IMR-90 (cell line): Measurements from ENCODE around the gene SYNE2. TPM values are rescaled to one million over a fixed set of nuclear protein-coding genes. Genes with fewer than 3 reads are reported as not detected.

Source experiments
- ATAC-seq: fragments of 200-7000 bp; cut with Tn5 transposase; 2 replicates; pipeline ENCODE4 v1.9.1; 2020; ENCODE audit warnings: low read depth, mild to moderate bottlenecking, moderate library complexity
- BruUV-seq: library from RNA; stranded (reverse); fragments of 400-500 nt; replicated peaks from 2 replicates; lab custom pipeline; 2021; lab: Mats Ljungman, UMichigan
- CTCF ChIA-PET: fragments of 300-600 bp; formaldehyde crosslinking; extraction: SDS; loops from one replicate; lab custom pipeline; 2021; ENCODE audit warnings: antibody characterized with exemption; lab: Yijun Ruan, JAX
- POLR2A ChIA-PET: fragments of 300-600 bp; sonication (Branson Sonifier 250); formaldehyde crosslinking; loops from one replicate; lab custom pipeline; 2022; ENCODE audit warnings: antibody characterized with exemption; ENCODE audit not compliant: unreplicated experiment; lab: Charles Lee
- DNase-seq: peaks from one replicate; pipeline ENCODE4 v3.0.0; 2013
- H2AFZ ChIP-seq: replicated peaks from 2 replicates; pipeline ENCODE3; 2013; ENCODE audit warnings: low read length, mild to moderate bottlenecking; ENCODE audit not compliant: poor library complexity
- H2AK5ac ChIP-seq: 2 replicates; pipeline ENCODE4 v1.6.1; 2013; ENCODE audit warnings: low read depth, low read length, inconsistent platforms
- H2AK9ac ChIP-seq: replicated peaks from 2 replicates; pipeline ENCODE3; 2013; ENCODE audit warnings: mild to moderate bottlenecking, low read depth, low read length, moderate library complexity; ENCODE audit not compliant: poor library complexity
- H2BK120ac ChIP-seq: 2 replicates; pipeline ENCODE4 v1.6.1; 2013; ENCODE audit warnings: low read depth, low read length, inconsistent platforms
- H2BK15ac ChIP-seq: 3 replicates; pipeline ENCODE4 v1.6.1; 2013; ENCODE audit warnings: low read depth, low read length, inconsistent platforms
- H2BK20ac ChIP-seq: 2 replicates; pipeline ENCODE4 v1.6.1; 2013; ENCODE audit warnings: low read depth, mild to moderate bottlenecking, inconsistent platforms, low read length, moderate library complexity
- H2BK5ac ChIP-seq: 2 replicates; pipeline ENCODE4 v1.6.1; 2013; ENCODE audit warnings: mild to moderate bottlenecking, low read depth, low read length, inconsistent platforms; ENCODE audit not compliant: poor library complexity, severe bottlenecking
- H3K14ac ChIP-seq: replicated peaks from 2 replicates; pipeline ENCODE4 v1.6.1; 2013; ENCODE audit warnings: low read depth, low read length, inconsistent platforms
- H3K18ac ChIP-seq: 2 replicates; pipeline ENCODE4 v1.6.1; 2013; ENCODE audit warnings: low read depth, low read length, control low read depth
- H3K23ac ChIP-seq: 2 replicates; pipeline ENCODE4 v1.6.1; 2013; ENCODE audit warnings: low read depth, low read length, inconsistent platforms
- H3K27ac ChIP-seq: 2 replicates; pipeline ENCODE4 v1.5.1; 2013; ENCODE audit warnings: mild to moderate bottlenecking, control low read depth, low read length; ENCODE audit not compliant: insufficient read depth
- H3K27me3 ChIP-seq: 2 replicates; pipeline ENCODE4 v1.6.1; 2013; ENCODE audit warnings: low read length; ENCODE audit not compliant: control insufficient read depth, insufficient read depth
- H3K36me3 ChIP-seq: 2 replicates; pipeline ENCODE4 v1.6.1; 2013; ENCODE audit warnings: low read length, mixed read lengths; ENCODE audit not compliant: control insufficient read depth, insufficient read depth
- H3K4ac ChIP-seq: 2 replicates; pipeline ENCODE4 v1.6.1; 2013; ENCODE audit warnings: low read depth, low read length, inconsistent platforms
- H3K4me1 ChIP-seq: 2 replicates; pipeline ENCODE4 v1.6.1; 2013; ENCODE audit warnings: low read length, mixed read lengths; ENCODE audit not compliant: control insufficient read depth, insufficient read depth
- H3K4me2 ChIP-seq: 2 replicates; pipeline ENCODE4 v1.6.1; 2013; ENCODE audit warnings: low read depth, mild to moderate bottlenecking, control low read depth, low read length, moderate library complexity
- H3K4me3 ChIP-seq: 2 replicates; pipeline ENCODE4 v1.5.1; 2013; ENCODE audit warnings: low read depth, mild to moderate bottlenecking, control low read depth, low read length, moderate library complexity; ENCODE audit not compliant: insufficient read depth
- H3K56ac ChIP-seq: 2 replicates; pipeline ENCODE4 v1.6.1; 2013; ENCODE audit warnings: low read length, inconsistent platforms; ENCODE audit not compliant: insufficient read depth; ENCODE audit errors: extremely low read depth
- H3K79me1 ChIP-seq, 2 experiments: 2 replicates each; pipeline ENCODE4 v1.6.1; 2013; ENCODE audit warnings: low read length in 2 of 2, inconsistent platforms in 1 of 2, low read depth in 1 of 2
- H3K9ac ChIP-seq: 2 replicates; pipeline ENCODE4 v1.6.1; 2013; ENCODE audit warnings: low read depth, low read length, control low read depth
- H3K9me1 ChIP-seq: 2 replicates; pipeline ENCODE4 v1.6.1; 2013; ENCODE audit warnings: low read length, inconsistent platforms; ENCODE audit not compliant: insufficient read depth
- H3K9me3 ChIP-seq: 2 replicates; pipeline ENCODE4 v1.6.1; 2013; ENCODE audit warnings: low read length; ENCODE audit not compliant: control insufficient read depth, insufficient read depth
- H4K20me1 ChIP-seq: 2 replicates; pipeline ENCODE4 v1.6.1; 2013; ENCODE audit warnings: low read length, inconsistent platforms; ENCODE audit not compliant: insufficient read depth
- H4K5ac ChIP-seq: 2 replicates; pipeline ENCODE4 v1.6.1; 2013; ENCODE audit warnings: mild to moderate bottlenecking, low read depth, low read length, control low read depth
- H4K8ac ChIP-seq, 2 experiments: 2 replicates each; pipeline ENCODE4 v1.6.1; 2013; ENCODE audit warnings: low read depth in 2 of 2, low read length in 2 of 2, control low read depth in 1 of 2, inconsistent platforms in 1 of 2
- H4K91ac ChIP-seq: 2 replicates; pipeline ENCODE4 v1.6.1; 2013; ENCODE audit warnings: low read depth, low read length, inconsistent platforms; ENCODE audit not compliant: insufficient read depth
- BHLHE40 ChIP-seq: fragments of 150-350 bp; IDR thresholded peaks from 2 replicates; pipeline ENCODE4 v1.6.1; 2016; ENCODE audit warnings: mild to moderate bottlenecking, low read depth, low read length
- CEBPB ChIP-seq: IDR thresholded peaks from 2 replicates; pipeline ENCODE4 v1.6.1; 2012; ENCODE audit warnings: low read depth, low read length, improper control_type of control experiment
- CHD1 ChIP-seq: IDR thresholded peaks from 2 replicates; pipeline ENCODE4 v1.6.1; 2012; ENCODE audit warnings: low read depth, low read length, improper control_type of control experiment
- FOS ChIP-seq: fragments of 150-350 bp; IDR thresholded peaks from 2 replicates; pipeline ENCODE4 v1.6.1; 2016; ENCODE audit warnings: low read depth, low read length
- MAFK ChIP-seq: IDR thresholded peaks from 2 replicates; pipeline ENCODE4 v1.6.1; 2012; ENCODE audit warnings: low read depth, low read length, improper control_type of control experiment
- MAZ ChIP-seq: IDR thresholded peaks from 2 replicates; pipeline ENCODE4 v1.6.1; 2012; ENCODE audit warnings: low read depth, mild to moderate bottlenecking, low read length, improper control_type of control experiment, moderate library complexity, borderline replicate concordance
- MXI1 ChIP-seq: IDR thresholded peaks from 2 replicates; pipeline ENCODE4 v1.6.1; 2012; ENCODE audit warnings: low read depth, mild to moderate bottlenecking, low read length, moderate library complexity, borderline replicate concordance
- NFE2L2 ChIP-seq: fragments of 150-350 bp; IDR thresholded peaks from 2 replicates; pipeline ENCODE4 v1.6.1; 2016; ENCODE audit warnings: low read depth, mild to moderate bottlenecking, low read length
- POLR2A ChIP-seq: IDR thresholded peaks from 2 replicates; pipeline ENCODE4 v1.6.1; 2012; ENCODE audit warnings: mild to moderate bottlenecking, low read depth, low read length
- RAD21 ChIP-seq: IDR thresholded peaks from 2 replicates; pipeline ENCODE4 v1.6.1; 2012; ENCODE audit warnings: low read length, improper control_type of control experiment
- RCOR1 ChIP-seq: IDR thresholded peaks from 2 replicates; pipeline ENCODE4 v1.6.1; 2012; ENCODE audit warnings: mild to moderate bottlenecking, low read length, improper control_type of control experiment; ENCODE audit not compliant: insufficient replicate concordance
- RFX5 ChIP-seq: IDR thresholded peaks from 2 replicates; pipeline ENCODE4 v1.8.0; 2012; ENCODE audit warnings: low read depth, mild to moderate bottlenecking, low read length, moderate library complexity
- SMC3 ChIP-seq: fragments of 150-350 bp; IDR thresholded peaks from 2 replicates; pipeline ENCODE4 v1.6.1; 2016; ENCODE audit warnings: low read depth, mild to moderate bottlenecking, antibody characterized with exemption, low read length, moderate library complexity
- WGBS, 2 experiments: methylation state at CpG; one replicate each; pipeline versions ENCODE4 v1.1.5 to v1.1.7; 2013; ENCODE audit warnings: missing lambda C conversion rate in 2 of 2; ENCODE audit not compliant: insufficient read length in 1 of 2; ENCODE audit errors: extremely low coverage in 2 of 2; 5-methylcytosine and 5-hydroxymethylcytosine counted together
- dilution Hi-C: fragments of 300-500 bp; cut with HindIII; formaldehyde crosslinking; loops from one replicate; pipeline ENCODE4 v1.14.3; 2018; ENCODE audit warnings: low sequenced_read_pairs; ENCODE audit not compliant: unreplicated experiment
- in situ Hi-C: fragments of 300-500 bp; cut with MboI; formaldehyde crosslinking; loops from 3 replicates; pipeline ENCODE4 v1.14.3; 2019; ENCODE audit warnings: low sequenced_read_pairs, inconsistent platforms, mixed read lengths
- intact Hi-C: fragments of 100-400 bp; cut with micrococcal nuclease; formaldehyde crosslinking; loops from 2 replicates; pipeline ENCODE4 v1.10.0; 2022
- polyA plus RNA-seq, 3 experiments: library from polyadenylated mRNA; depleted of rRNA; stranded (reverse); fragments of >200 nt; gene quantifications; 2 replicates each; pipeline ENCODE4 v1.2.3, GENCODE V29; 2012; ENCODE audit warnings: low replicate concordance in 1 of 3
- total RNA-seq: library from RNA; depleted of rRNA; stranded (reverse); fragments of >200 nt; gene quantifications from 2 replicates; pipeline ENCODE4 v1.2.3, GENCODE V29; 2012
- TF ChIP-seq, protein P1 (sequence below): conservative IDR thresholded peaks from 2 replicates; pipeline ENCODE4 v1.5.1; 2012; ENCODE audit warnings: mild to moderate bottlenecking, low read depth, low read length, improper control_type of control experiment
- TF ChIP-seq, protein P2 (sequence below): fragments of 150-350 bp; IDR thresholded peaks from 2 replicates; pipeline ENCODE4 v1.6.1; 2016; ENCODE audit warnings: low read depth, mild to moderate bottlenecking, low read length, moderate library complexity, borderline replicate concordance
- TF ChIP-seq, protein P3 (sequence below): fragments of 150-350 bp; IDR thresholded peaks from 2 replicates; pipeline ENCODE4 v1.6.1; 2017; ENCODE audit warnings: mild to moderate bottlenecking, antibody characterized with exemption, low read length, low read depth

The SYNE2 gene
- total and polyA plus RNA-seq, 2 of the 4 experiments (the other 2 are of a cell fraction), result 5.2 to 28.9 TPM

DNA sequence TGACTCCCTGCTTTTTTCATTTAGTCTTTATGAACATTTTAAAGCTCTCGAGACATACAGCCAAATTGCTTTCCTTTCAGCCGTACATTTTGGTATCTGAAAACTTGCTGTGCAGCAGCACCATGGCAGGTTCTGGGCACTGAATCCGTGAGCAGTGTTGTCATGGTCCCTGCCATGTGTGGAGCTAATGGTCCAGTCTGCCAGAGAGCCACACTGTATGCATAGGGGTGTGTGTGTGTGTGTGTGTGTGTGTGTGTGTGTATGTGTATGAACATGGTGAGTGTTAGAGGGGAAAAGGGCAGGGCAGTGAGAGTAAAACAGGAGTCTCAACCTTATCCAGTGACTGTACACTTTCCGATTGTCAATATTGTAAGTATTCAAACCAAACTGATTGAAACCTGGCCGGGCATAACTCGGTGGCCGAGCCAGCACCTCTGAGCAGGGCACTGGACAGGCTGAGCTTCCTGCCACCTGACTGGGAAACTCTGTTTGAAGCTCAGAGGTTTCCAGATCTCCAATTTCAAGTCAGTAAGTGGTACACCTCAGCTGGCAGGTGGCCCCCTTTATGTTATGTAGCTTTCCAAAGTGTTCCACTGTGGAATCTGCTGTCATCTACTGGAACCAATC lies 331.4 kb downstream of the SYNE2 start:
- CTCF ChIA-PET, result interaction anchor here (0.5 to 1.2 kb wide), 4 partner anchors 10 to 432 kb away, joined by 3 to 6 read pairs (median 3); no protein-coding TSS in a partner anchor
- H4K20me1 ChIP-seq, result no peaks in the 10 kb centered on the region

More for the DNA sequence above, 331.4 kb downstream of the SYNE2 start:
- no TSS peak for BruUV-seq
- H2BK120ac ChIP-seq, result no peak overlapping the region
- H3K4ac ChIP-seq, result no peak overlapping the region
- no peak for TF ChIP-seq FOS
- TF ChIP-seq RFX5, result no peak
- no peak for TF ChIP-seq BHLHE40
- no peak for TF ChIP-seq SMC3
- TF ChIP-seq, protein P1, sequence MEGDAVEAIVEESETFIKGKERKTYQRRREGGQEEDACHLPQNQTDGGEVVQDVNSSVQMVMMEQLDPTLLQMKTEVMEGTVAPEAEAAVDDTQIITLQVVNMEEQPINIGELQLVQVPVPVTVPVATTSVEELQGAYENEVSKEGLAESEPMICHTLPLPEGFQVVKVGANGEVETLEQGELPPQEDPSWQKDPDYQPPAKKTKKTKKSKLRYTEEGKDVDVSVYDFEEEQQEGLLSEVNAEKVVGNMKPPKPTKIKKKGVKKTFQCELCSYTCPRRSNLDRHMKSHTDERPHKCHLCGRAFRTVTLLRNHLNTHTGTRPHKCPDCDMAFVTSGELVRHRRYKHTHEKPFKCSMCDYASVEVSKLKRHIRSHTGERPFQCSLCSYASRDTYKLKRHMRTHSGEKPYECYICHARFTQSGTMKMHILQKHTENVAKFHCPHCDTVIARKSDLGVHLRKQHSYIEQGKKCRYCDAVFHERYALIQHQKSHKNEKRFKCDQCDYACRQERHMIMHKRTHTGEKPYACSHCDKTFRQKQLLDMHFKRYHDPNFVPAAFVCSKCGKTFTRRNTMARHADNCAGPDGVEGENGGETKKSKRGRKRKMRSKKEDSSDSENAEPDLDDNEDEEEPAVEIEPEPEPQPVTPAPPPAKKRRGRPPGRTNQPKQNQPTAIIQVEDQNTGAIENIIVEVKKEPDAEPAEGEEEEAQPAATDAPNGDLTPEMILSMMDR, result no peak
- TF ChIP-seq, protein P2, sequence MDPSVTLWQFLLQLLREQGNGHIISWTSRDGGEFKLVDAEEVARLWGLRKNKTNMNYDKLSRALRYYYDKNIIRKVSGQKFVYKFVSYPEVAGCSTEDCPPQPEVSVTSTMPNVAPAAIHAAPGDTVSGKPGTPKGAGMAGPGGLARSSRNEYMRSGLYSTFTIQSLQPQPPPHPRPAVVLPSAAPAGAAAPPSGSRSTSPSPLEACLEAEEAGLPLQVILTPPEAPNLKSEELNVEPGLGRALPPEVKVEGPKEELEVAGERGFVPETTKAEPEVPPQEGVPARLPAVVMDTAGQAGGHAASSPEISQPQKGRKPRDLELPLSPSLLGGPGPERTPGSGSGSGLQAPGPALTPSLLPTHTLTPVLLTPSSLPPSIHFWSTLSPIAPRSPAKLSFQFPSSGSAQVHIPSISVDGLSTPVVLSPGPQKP, result no peak
- TF ChIP-seq RAD21, result no peak
- no peak for TF ChIP-seq CEBPB
- TF ChIP-seq POLR2A, result no peak
- TF ChIP-seq MAFK, result no peak
- no peak for TF ChIP-seq NFE2L2
- TF ChIP-seq MAZ, result no peak
- TF ChIP-seq, protein P3, sequence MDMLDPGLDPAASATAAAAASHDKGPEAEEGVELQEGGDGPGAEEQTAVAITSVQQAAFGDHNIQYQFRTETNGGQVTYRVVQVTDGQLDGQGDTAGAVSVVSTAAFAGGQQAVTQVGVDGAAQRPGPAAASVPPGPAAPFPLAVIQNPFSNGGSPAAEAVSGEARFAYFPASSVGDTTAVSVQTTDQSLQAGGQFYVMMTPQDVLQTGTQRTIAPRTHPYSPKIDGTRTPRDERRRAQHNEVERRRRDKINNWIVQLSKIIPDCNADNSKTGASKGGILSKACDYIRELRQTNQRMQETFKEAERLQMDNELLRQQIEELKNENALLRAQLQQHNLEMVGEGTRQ, result no peak
- no peak for TF ChIP-seq CHD1
- no peak for TF ChIP-seq MXI1
- no peak for TF ChIP-seq RCOR1
- no peaks in the 10 kb centered on the region for H3K36me3 ChIP-seq
- no peak overlapping the region for H3K9ac ChIP-seq
- POLR2A ChIA-PET, result interaction anchor here (0.6 kb wide), 1 partner anchor 48 kb away, joined by 3 read pairs; no protein-coding TSS in a partner anchor
- H3K4me3 ChIP-seq, result no peak overlapping the region
- intact Hi-C loops, result no loop called here
- H3K56ac ChIP-seq, result no peak overlapping the region
- no peak overlapping the region for H2BK15ac ChIP-seq
- no peaks in the 10 kb centered on the region for H3K9me1 ChIP-seq
- no peak overlapping the region for H3K27ac ChIP-seq
- H3K23ac ChIP-seq, result no peak overlapping the region
- DNase-seq (no peak), ATAC-seq (no peak)
- dilution Hi-C loops, result no loop called here
- H2BK20ac ChIP-seq, result no peak overlapping the region
- H2AFZ ChIP-seq, result no peak overlapping the region
- H4K8ac ChIP-seq, result no peak overlapping the region
- no peak overlapping the region for H2BK5ac ChIP-seq
- no peaks in the 10 kb centered on the region for H3K79me1 ChIP-seq
- no peak overlapping the region for H4K91ac ChIP-seq
- no peak overlapping the region for H3K14ac ChIP-seq
- no peak overlapping the region for H4K5ac ChIP-seq
- H3K9me3 ChIP-seq, result no peaks in the 10 kb centered on the region
- no peak overlapping the region for H3K4me2 ChIP-seq
- in situ Hi-C loops, result no loop called here
- no peaks in the 10 kb centered on the region for H3K27me3 ChIP-seq
- no peak overlapping the region for H3K18ac ChIP-seq
- H3K4me1 ChIP-seq, result no peaks in the 10 kb centered on the region
- WGBS, 2 experiments, result 80% methylated on average over 5 of the region's 7 CpGs; no CpG with 5 or more reads in 1 of the 2 experiments
- H2AK5ac ChIP-seq, result no peak overlapping the region
- peak overlapping the region; percentile 6 for H2AK9ac ChIP-seq
